K562 (cell line): ENCODE data around the gene KCND1. TPM values are rescaled to one million over a fixed set of nuclear protein-coding genes. Genes with fewer than 3 reads are reported as not detected.

Experiments
- ATAC-seq: fragments of 200-7000 bp; cut with Tn5 transposase; 3 replicates; pipeline ENCODE4 v1.9.1; 2020; ENCODE audit warnings: moderate library complexity
- BruUV-seq: library from RNA; stranded (reverse); fragments of 400-500 nt; replicated peaks from 2 replicates; lab custom pipeline; 2021; lab: Mats Ljungman, UMichigan
- CTCF ChIA-PET: fragments of 300-600 bp; formaldehyde crosslinking; extraction: SDS; loops from one replicate; lab custom pipeline; 2021; ENCODE audit warnings: low intra/inter-chr PET ratio; lab: Yijun Ruan, JAX
- POLR2A ChIA-PET: fragments of 300-600, 350-650 bp; sonication (Branson Sonifier 250); formaldehyde crosslinking; extraction: SDS; loops from one replicate; lab custom pipeline; 2021; ENCODE audit warnings: antibody characterized with exemption, inconsistent platforms; lab: Yijun Ruan, JAX
- DNase-seq, 4 experiments: peaks; one replicate each; pipeline versions ENCODE4 v3.0.0 to v3.0.0-alpha.2; 2011 to 2018; ENCODE audit warnings: low spot score in 3 of 4, mixed read lengths in 3 of 4; ENCODE audit errors: extremely low read depth in 1 of 4
- FAIRE-seq: peaks from 2 replicates; lab custom pipeline; 2011; peaks lifted over from hg19 to GRCh38; lab: Jason Lieb, UNC
- H2AFZ ChIP-seq: 2 replicates; pipeline ENCODE4 v1.6.0; 2011; ENCODE audit warnings: low read depth, low read length, control low read depth, inconsistent platforms
- H3K27ac ChIP-seq: fragments of 200-600 bp; 3 replicates; pipeline ENCODE4 v1.8.0; 2011; ENCODE audit warnings: low read depth, mild to moderate bottlenecking, control low read depth, inconsistent platforms, low read length, moderate library complexity, mixed read lengths; ENCODE audit errors: extremely low read depth
- H3K27me3 ChIP-seq, 2 experiments: fragments of 300-600 bp in 1 of 2; 2 replicates in 1 of 2; 3 replicates in 1 of 2; pipeline versions ENCODE4 v1.6.0 to v1.8.0; 2011; ENCODE audit warnings: inconsistent platforms in 2 of 2, low read length in 2 of 2, mild to moderate bottlenecking in 1 of 2, mixed read lengths in 1 of 2, moderate library complexity in 1 of 2; ENCODE audit not compliant: control insufficient read depth in 2 of 2, insufficient read depth in 2 of 2
- H3K36me3 ChIP-seq: fragments of 300-600 bp; 3 replicates; pipeline ENCODE4 v1.8.0; 2011; ENCODE audit warnings: mild to moderate bottlenecking, low read length, inconsistent platforms; ENCODE audit not compliant: control insufficient read depth, insufficient read depth
- H3K4me1 ChIP-seq, 2 experiments: fragments of 200-600 bp in 1 of 2; replicated peaks in 1 of 2; 2 replicates in 1 of 2; 3 replicates in 1 of 2; pipeline versions ENCODE4 v1.5.1 to v1.8.0; 2011; ENCODE audit warnings: inconsistent platforms in 2 of 2, low read length in 2 of 2, mild to moderate bottlenecking in 1 of 2, mixed read lengths in 1 of 2, moderate library complexity in 1 of 2; ENCODE audit not compliant: control insufficient read depth in 2 of 2, insufficient read depth in 2 of 2
- H3K4me2 ChIP-seq: 2 replicates; pipeline ENCODE4 v1.6.1; 2011; ENCODE audit warnings: low read length, control low read depth, inconsistent platforms, mixed read lengths; ENCODE audit not compliant: insufficient read depth
- H3K4me3 ChIP-seq: fragments of 200-600 bp; sonication (generic), shearing (Covaris generic); 2 replicates; pipeline ENCODE4 v1.5.1; 2016; ENCODE audit warnings: control low read depth, inconsistent platforms
- H3K79me2 ChIP-seq: fragments of 200-600 bp; 3 replicates; pipeline ENCODE4 v1.8.0; 2011; ENCODE audit warnings: low read length, inconsistent platforms; ENCODE audit not compliant: control insufficient read depth, insufficient read depth
- H3K9ac ChIP-seq, 2 experiments: 2 replicates each; pipeline versions ENCODE4 v1.6.0 to v1.6.1; 2011; ENCODE audit warnings: low read depth in 2 of 2, low read length in 2 of 2, control low read depth in 1 of 2, inconsistent platforms in 1 of 2, mild to moderate bottlenecking in 1 of 2, mixed read lengths in 1 of 2; ENCODE audit not compliant: insufficient read depth in 1 of 2
- H3K9me1 ChIP-seq: one replicate; pipeline ENCODE4 v1.6.0; 2011; ENCODE audit warnings: inconsistent platforms, mild to moderate bottlenecking, low read length, moderate library complexity; ENCODE audit not compliant: control insufficient read depth, insufficient read depth
- H3K9me3 ChIP-seq: replicated peaks from 2 replicates; pipeline ENCODE4 v1.5.1; 2011; ENCODE audit warnings: low read depth, low read length, inconsistent platforms; ENCODE audit not compliant: control insufficient read depth, insufficient read depth
- H4K20me1 ChIP-seq: replicated peaks from 2 replicates; pipeline ENCODE4 v1.6.1; 2011; ENCODE audit warnings: low read length, inconsistent platforms, mixed read lengths; ENCODE audit not compliant: control insufficient read depth, insufficient read depth
- CBFB ChIP-seq: sonication (generic); formaldehyde crosslinking; IDR thresholded peaks from 2 replicates; pipeline ENCODE4 v1.4.0; 2020; ENCODE audit warnings: mild to moderate bottlenecking, missing genetic modification reagents
- JUNB ChIP-seq: fragments of 450-650 bp; formaldehyde crosslinking; conservative IDR thresholded peaks from 2 replicates; pipeline ENCODE4 v1.4.0; 2020; ENCODE audit warnings: mild to moderate bottlenecking
- TAL1 ChIP-seq: fragments of 450-650 bp; IDR thresholded peaks from 2 replicates; pipeline ENCODE4 v1.6.1; 2016; ENCODE audit warnings: mild to moderate bottlenecking
- ZBTB49 ChIP-seq: sonication (generic); formaldehyde crosslinking; IDR thresholded peaks from 2 replicates; pipeline ENCODE4 v1.8.0; 2022; ENCODE audit warnings: missing genetic modification reagents, mild to moderate bottlenecking, borderline replicate concordance
- ZNF280B ChIP-seq: fragments of 250-450 bp; sonication (Bioruptor Pico); IDR thresholded peaks from 2 replicates; pipeline ENCODE4 v1.5.1; 2021; ENCODE audit warnings: mild to moderate bottlenecking
- WGBS: fragments of 100-300 bp; shearing (Covaris generic); methylation state at CpG from one replicate; pipeline ENCODE4 v1.1.6; 2016; ENCODE audit warnings: low coverage, mixed read lengths; ENCODE audit not compliant: insufficient coverage; ENCODE audit errors: missing lambda C conversion rate; 5-methylcytosine and 5-hydroxymethylcytosine counted together
- in situ Hi-C: fragments of 300-500 bp; cut with MboI; formaldehyde crosslinking; loops from 4 replicates; pipeline ENCODE4 v1.15.0; 2018; ENCODE audit warnings: inconsistent platforms, mixed read lengths
- intact Hi-C: fragments of 100-400 bp; cut with micrococcal nuclease; formaldehyde crosslinking; loops from 2 replicates; pipeline ENCODE4 v1.14.2; 2022
- polyA plus RNA-seq, 8 experiments: library from polyadenylated mRNA; depleted of rRNA in 4 of 8; stranded (reverse) in 5 of 8; unstranded in 3 of 8; fragments of >200 nt; fragmentation: Nextera tagmentation in 2 of 8; fragmentation: Illumina TruSeq in 1 of 8; extraction: Ambion mirVana in 2 of 8; extraction: Trizol in 1 of 8; gene quantifications; 2 replicates each; pipeline versions ENCODE4 v1.2.1 to v1.2.3, GENCODE V29; 2011 to 2014; ENCODE audit warnings: inconsistent platforms in 1 of 8, missing spikeins in 1 of 8
- total RNA-seq, 7 experiments: library from RNA; depleted of rRNA in 6 of 7; stranded (reverse); fragments of >200 nt in 6 of 7; fragmentation: Illumina TruSeq in 2 of 7; extraction: Trizol in 2 of 7; gene quantifications; 2 replicates each; pipeline versions ENCODE4 v1.2.1 to v1.2.3, GENCODE V29; 2011 to 2021; ENCODE audit warnings: low replicate concordance in 1 of 7
- TF ChIP-seq, protein P1 (sequence below): sonication (generic); formaldehyde crosslinking; IDR thresholded peaks from 2 replicates; pipeline ENCODE4 v1.8.0; 2022; ENCODE audit warnings: mild to moderate bottlenecking, missing genetic modification reagents

Gene KCND1
- total and polyA plus RNA-seq, 9 of the 15 experiments (the other 6 are each of a cell fraction or from before 2014, with no cell fraction given): 0.06 to 0.83 (median 0.39) TPM; not detected in 1

GRCh38 chrX:48974574-48974973 is 2.9 kb upstream of the KCND1 start (continued):
- TF ChIP-seq, protein P1, sequence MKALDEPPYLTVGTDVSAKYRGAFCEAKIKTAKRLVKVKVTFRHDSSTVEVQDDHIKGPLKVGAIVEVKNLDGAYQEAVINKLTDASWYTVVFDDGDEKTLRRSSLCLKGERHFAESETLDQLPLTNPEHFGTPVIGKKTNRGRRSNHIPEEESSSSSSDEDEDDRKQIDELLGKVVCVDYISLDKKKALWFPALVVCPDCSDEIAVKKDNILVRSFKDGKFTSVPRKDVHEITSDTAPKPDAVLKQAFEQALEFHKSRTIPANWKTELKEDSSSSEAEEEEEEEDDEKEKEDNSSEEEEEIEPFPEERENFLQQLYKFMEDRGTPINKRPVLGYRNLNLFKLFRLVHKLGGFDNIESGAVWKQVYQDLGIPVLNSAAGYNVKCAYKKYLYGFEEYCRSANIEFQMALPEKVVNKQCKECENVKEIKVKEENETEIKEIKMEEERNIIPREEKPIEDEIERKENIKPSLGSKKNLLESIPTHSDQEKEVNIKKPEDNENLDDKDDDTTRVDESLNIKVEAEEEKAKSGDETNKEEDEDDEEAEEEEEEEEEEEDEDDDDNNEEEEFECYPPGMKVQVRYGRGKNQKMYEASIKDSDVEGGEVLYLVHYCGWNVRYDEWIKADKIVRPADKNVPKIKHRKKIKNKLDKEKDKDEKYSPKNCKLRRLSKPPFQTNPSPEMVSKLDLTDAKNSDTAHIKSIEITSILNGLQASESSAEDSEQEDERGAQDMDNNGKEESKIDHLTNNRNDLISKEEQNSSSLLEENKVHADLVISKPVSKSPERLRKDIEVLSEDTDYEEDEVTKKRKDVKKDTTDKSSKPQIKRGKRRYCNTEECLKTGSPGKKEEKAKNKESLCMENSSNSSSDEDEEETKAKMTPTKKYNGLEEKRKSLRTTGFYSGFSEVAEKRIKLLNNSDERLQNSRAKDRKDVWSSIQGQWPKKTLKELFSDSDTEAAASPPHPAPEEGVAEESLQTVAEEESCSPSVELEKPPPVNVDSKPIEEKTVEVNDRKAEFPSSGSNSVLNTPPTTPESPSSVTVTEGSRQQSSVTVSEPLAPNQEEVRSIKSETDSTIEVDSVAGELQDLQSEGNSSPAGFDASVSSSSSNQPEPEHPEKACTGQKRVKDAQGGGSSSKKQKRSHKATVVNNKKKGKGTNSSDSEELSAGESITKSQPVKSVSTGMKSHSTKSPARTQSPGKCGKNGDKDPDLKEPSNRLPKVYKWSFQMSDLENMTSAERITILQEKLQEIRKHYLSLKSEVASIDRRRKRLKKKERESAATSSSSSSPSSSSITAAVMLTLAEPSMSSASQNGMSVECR (CRISPR knock-in tag): no peak
- TF ChIP-seq JUNB: no peak

DNA sequence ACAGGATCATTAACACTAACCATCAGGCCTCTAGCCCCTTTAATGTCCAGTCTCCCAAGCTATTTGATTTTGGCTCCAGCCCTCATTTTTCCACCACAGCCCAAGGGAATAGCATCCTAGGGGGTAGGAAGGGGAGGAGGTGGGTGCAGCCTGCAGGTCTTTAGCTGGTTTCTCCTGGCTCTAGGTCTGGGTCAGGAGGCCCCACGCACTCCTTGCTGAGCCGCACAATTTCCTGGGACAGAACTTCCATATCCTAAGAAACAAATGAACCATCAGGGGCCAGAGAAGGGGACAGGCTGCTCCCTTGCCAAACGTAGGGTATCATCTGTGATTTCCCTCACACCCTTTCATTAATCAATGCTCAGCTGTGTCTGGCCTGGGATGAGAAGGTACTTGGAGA is 2.4 kb upstream of the KCND1 start:
- POLR2A ChIA-PET: interaction anchor here (1.0 kb wide), 1 partner anchor 201 kb away, joined by 3 read pairs; no protein-coding TSS in a partner anchor
- Histone ChIP-seq H3K27ac (no peak overlapping the region), H3K36me3 (peaks cover 26% of the 10 kb centered on the region; the same call in 2 of the 3 replicates), H3K79me2 (no peaks in the 10 kb centered on the region), H3K9me3 (no peaks in the 10 kb centered on the region), H3K9me1 (no peaks in the 10 kb centered on the region), H3K9ac (no peak overlapping the region), H3K4me1 (peaks cover 11 to 27% of the 10 kb centered on the region in 2 experiments; a peak in 4 of 5 replicates), H3K27me3 (no peaks in the 10 kb centered on the region), H3K4me2 (no peak overlapping the region), H2AFZ (no peak overlapping the region), H3K4me3 (no peak overlapping the region), H4K20me1 (no peaks in the 10 kb centered on the region)
- 88% methylated on average over 3 of the region's 3 CpGs for WGBS
- no TSS peak for BruUV-seq
- DNase-seq: no peak
- ATAC-seq: no peak
- FAIRE-seq: no peak
- CTCF ChIA-PET: no interaction called here
- in situ Hi-C loops (loop anchor here (10.0 kb wide), 1 partner anchor 131 kb away; no protein-coding TSS in a partner anchor), intact Hi-C loops (no loop called here)
- TF ChIP-seq ZBTB49 (CRISPR knock-in tag) (no peak), TAL1 (no peak), CBFB (CRISPR knock-in tag) (no peak), ZNF280B (CRISPR knock-in tag) (no peak)
